Fibroblast of pulmonary artery (primary cell): ENCODE measurements around the gene PSMB11.
A peak's percentile ranks its signal among the peaks of the same experiment; 100 is the strongest.

Experiments used
- DNase-seq: peaks from one replicate; pipeline ENCODE4 v3.0.0-alpha.2; 2010; ENCODE audit warnings: low read depth
- H3K4me3 ChIP-seq: replicated peaks from 2 replicates; pipeline ENCODE4 v1.5.1; 2011; ENCODE audit warnings: low read depth, mild to moderate bottlenecking, control low read depth, low read length, moderate library complexity
- CTCF ChIP-seq: IDR thresholded peaks from 2 replicates; pipeline ENCODE4 v1.5.1; 2011; ENCODE audit warnings: mild to moderate bottlenecking, control low read depth, low read length, inconsistent platforms; ENCODE audit errors: missing control alignments

Gene PSMB11

DNA sequence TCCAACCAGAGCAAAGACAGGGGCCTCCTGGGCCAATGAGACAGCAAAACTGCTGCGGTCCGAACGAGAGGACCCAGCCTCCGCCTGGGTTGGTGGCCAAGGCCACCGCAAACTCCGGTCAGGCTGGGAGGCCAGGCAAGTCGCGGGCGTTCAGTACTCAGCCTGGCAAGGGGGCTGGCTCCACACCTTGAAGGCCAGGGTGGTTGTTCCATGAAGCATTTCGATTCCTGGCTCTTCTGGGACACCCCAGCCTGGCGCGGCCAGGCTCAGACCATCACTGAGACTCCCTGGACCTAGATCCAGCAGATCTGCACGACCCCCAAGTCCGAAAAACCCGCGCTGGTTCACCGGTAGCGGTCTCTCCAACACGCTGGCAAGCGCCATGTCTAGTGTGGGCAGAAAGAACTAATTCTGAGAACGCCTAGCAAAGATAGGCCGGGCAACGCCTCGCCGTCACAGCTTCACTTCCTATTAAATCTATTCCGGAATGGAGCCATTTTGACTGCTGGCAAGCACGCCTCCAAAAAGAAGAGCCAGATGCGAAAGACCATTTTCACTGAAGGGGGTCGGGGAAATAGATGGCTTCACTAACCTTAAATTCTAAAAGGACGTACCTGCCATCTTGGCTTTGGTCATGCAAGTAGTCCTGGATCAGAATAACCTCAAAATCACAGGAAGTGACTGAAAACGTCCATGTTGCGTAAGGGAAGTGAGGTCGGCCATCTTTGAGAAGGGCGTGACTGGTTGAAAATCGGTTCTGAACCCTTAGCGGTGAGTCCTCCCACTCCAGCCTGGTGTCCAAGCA lies 7.3 kb upstream of the PSMB11 start, which contains the start of gene PSMB5:
TSS of gene PSMB5 (minus strand) at position 403 of the 805 bp plus-strand sequence. CDS start at position 384, 19 bp downstream.
- peak; percentile 97 for DNase-seq
- H3K4me3 ChIP-seq = peak within 1 kb of the TSS; percentile 95
- TF ChIP-seq CTCF = no peak

DNA sequence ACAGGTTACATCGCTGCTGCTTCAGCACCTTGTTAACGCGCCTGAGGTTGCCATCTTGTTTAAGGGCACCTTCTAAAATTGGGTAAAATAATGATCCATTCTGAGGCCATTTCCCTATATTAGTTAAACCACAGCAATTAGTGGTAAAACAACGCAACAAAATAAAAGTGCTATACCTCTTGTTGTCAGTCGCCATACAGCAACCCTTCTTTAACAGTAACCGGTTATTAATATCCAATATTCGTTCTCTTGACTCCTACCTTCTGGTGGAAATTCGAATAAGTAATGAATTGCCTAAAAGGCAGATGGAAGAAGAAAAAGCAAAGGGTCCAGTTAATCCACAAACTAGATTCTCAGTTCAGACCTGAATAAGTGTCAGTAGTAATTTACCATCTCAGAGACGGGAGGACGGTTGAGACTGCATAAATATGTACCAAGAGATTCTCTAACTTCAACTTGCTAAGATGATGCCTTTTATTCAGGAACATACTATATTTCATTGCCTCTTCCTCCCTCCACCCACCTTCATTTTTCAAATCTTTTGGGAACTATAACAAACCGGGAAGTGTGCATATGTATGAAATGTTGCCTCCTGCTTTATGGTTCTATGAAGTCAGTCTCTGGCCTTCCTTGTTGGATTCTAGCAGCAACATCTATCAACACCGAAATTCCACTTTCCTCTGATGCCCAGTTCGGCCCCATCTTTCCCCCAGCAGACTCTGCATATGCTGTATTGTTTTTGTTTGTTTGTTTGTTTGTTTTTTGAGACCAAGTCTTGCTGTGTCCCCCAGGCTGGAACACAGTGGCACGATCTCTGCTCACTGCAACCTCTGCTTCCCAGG lies 6.5 kb upstream of the PSMB11 start:
- no peak for TF ChIP-seq CTCF
- DNase-seq = no peak
- peak overlapping the region; percentile 95 for H3K4me3 ChIP-seq

DNA sequence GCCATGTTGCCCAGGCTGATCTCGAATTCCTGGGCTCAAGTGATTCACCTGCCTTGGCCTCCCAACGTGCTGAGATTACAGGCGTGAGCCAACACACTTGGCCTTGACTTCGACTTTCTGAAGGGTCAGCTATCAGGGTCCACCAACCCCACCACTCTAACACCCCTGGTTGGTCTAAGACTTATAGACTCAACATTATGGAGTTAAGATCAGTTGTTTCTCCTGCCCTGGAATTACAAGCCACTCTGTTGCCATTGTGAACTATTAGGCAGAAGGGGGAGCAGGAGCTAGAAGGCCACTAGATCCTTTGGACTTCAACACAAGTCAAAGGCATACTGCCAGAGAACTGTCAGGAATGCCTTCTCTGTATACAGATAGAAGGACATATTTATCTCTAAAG lies 1.9 kb upstream of the PSMB11 start:
- no peak for TF ChIP-seq CTCF
- no peak for DNase-seq
- H3K4me3 ChIP-seq = no peak overlapping the region

GRCh38 chr14:23041729-23042128 lies 283 bp upstream of the PSMB11 start:
- no peak overlapping the region for H3K4me3 ChIP-seq
- no peak for TF ChIP-seq CTCF
- DNase-seq = no peak

- no peak for DNase-seq
- TF ChIP-seq CTCF = no peak
Measured at GRCh38 chr14:23043145-23043544, 1.1 kb downstream of the PSMB11 start.

GRCh38 chr14:23043754-23044153 lies 1.7 kb downstream of the PSMB11 start:
- no peak overlapping the region for H3K4me3 ChIP-seq
- no peak for DNase-seq
- no peak for TF ChIP-seq CTCF

More at GRCh38 chr14:23043145-23043544, 1.1 kb downstream of the PSMB11 start:
- H3K4me3 ChIP-seq = no peak overlapping the region
